ENCODE measurements around the gene EIF4A2.

Gene EIF4A2

GRCh38 chr3:186814100-186814499 lies 30.7 kb downstream of the EIF4A2 start:
- Histone ChIP-seq H3K4me2 (ENCODE audit: low read depth, low read length, poor library complexity, severe bottlenecking) (no peak overlapping the region), H3F3A (ENCODE audit: low read depth) (no peaks in the 10 kb centered on the region), H3K9ac (ENCODE audit: low read depth, low read length, poor library complexity, severe bottlenecking) (no peak overlapping the region), H3K9me3 (ENCODE audit: insufficient read depth, low read depth, low read length) (no peaks in the 10 kb centered on the region), H3K9me2 (replicated peaks; ENCODE audit: low read depth, low read length) (no peaks in the 10 kb centered on the region), H3K4me1 (ENCODE audit: insufficient read depth, low read length, poor library complexity, severe bottlenecking) (peaks cover 9% of the 10 kb centered on the region), H3K4me3 (ENCODE audit: low read length, poor library complexity, severe bottlenecking) (no peak overlapping the region), H3K27me3 (ENCODE audit: insufficient read depth, low read length, poor library complexity, severe bottlenecking) (no peaks in the 10 kb centered on the region), H2AFZ (ENCODE audit: low read length) (no peak overlapping the region), H3K36me3 (ENCODE audit: insufficient read depth, low read length) (no peaks in the 10 kb centered on the region), H4K20me1 (ENCODE audit: insufficient read depth, low read length, poor library complexity, severe bottlenecking) (no peaks in the 10 kb centered on the region), H3K79me2 (ENCODE audit: insufficient read depth, low read length) (no peaks in the 10 kb centered on the region)
- no peak for TF ChIP-seq CTCF (conservative IDR thresholded peaks at IDR 0.05; ENCODE audit: low read length)
- TF ChIP-seq EZH2phosphoT487 (IDR thresholded peaks at IDR 0.05; ENCODE audit: borderline replicate concordance) = no peak

DNA sequence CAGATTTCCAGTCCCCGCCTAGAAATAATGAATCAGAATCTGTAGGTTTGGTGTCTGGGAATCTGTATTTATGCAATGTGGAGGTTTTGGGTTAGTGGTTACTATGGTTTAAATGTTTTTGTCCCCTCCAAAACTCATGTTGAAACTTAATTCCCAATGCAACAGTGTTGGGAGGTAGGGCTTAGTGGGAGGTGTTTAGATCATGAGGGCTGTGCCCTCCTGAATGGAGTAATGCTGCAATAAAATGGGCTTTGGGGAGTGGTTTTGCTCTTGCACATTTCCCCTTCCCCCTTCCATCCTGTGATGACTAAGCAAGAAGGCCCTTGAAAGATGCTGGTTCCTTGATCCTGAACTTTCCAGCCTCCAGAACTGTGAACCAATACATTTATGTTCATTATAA lies 32.1 kb downstream of the EIF4A2 start:
- peaks cover 9% of the 10 kb centered on the region for H3K4me1 ChIP-seq (ENCODE audit: insufficient read depth, low read length, poor library complexity, severe bottlenecking)
- H3K4me3 ChIP-seq (ENCODE audit: low read length, poor library complexity, severe bottlenecking) = no peak overlapping the region
- H3K9me3 ChIP-seq (ENCODE audit: insufficient read depth, low read depth, low read length) = no peaks in the 10 kb centered on the region
- H3K79me2 ChIP-seq (ENCODE audit: insufficient read depth, low read length) = no peaks in the 10 kb centered on the region
- no peaks in the 10 kb centered on the region for H3K36me3 ChIP-seq (ENCODE audit: insufficient read depth, low read length)
- no peak overlapping the region for H3K4me2 ChIP-seq (ENCODE audit: low read depth, low read length, poor library complexity, severe bottlenecking)
- H3K9ac ChIP-seq (ENCODE audit: low read depth, low read length, poor library complexity, severe bottlenecking) = no peak overlapping the region
- H4K20me1 ChIP-seq (ENCODE audit: insufficient read depth, low read length, poor library complexity, severe bottlenecking) = no peaks in the 10 kb centered on the region
- H3F3A ChIP-seq (ENCODE audit: low read depth) = no peaks in the 10 kb centered on the region
- no peaks in the 10 kb centered on the region for H3K9me2 ChIP-seq (replicated peaks; ENCODE audit: low read depth, low read length)
- peak overlapping the region; percentile 47; the same call in 1 of the 2 replicates for H2AFZ ChIP-seq (ENCODE audit: low read length)
- no peaks in the 10 kb centered on the region for H3K27me3 ChIP-seq (ENCODE audit: insufficient read depth, low read length, poor library complexity, severe bottlenecking)
- TF ChIP-seq CTCF (conservative IDR thresholded peaks at IDR 0.05; ENCODE audit: low read length) = no peak
- no peak for TF ChIP-seq EZH2phosphoT487 (IDR thresholded peaks at IDR 0.05; ENCODE audit: borderline replicate concordance)

DNA sequence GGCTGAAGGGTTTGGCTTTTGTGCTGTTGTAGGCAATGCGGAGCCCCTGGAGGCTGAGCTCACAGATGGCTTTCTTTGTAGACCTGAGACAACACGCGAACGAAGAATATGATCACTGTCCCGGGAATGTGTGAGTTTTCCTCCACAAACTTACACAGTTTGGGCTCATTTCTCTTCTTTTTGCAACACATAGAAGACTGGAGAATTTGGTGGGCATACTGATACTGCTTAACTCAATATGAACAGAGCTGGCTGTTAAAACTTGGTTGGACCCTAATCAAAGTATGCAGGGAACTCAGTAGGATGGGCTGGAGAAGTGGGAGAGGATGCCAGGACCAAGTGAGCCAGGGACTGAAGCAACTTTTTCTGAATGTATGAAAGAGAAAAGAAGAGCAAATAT lies 35.1 kb downstream of the EIF4A2 start:
- no peak overlapping the region for H3K4me3 ChIP-seq (ENCODE audit: low read length, poor library complexity, severe bottlenecking)
- peaks cover 9% of the 10 kb centered on the region for H3K4me1 ChIP-seq (ENCODE audit: insufficient read depth, low read length, poor library complexity, severe bottlenecking)
- no peak overlapping the region for H3K4me2 ChIP-seq (ENCODE audit: low read depth, low read length, poor library complexity, severe bottlenecking)
- no peaks in the 10 kb centered on the region for H3K79me2 ChIP-seq (ENCODE audit: insufficient read depth, low read length)
- H4K20me1 ChIP-seq (ENCODE audit: insufficient read depth, low read length, poor library complexity, severe bottlenecking) = no peaks in the 10 kb centered on the region
- H3K27me3 ChIP-seq (ENCODE audit: insufficient read depth, low read length, poor library complexity, severe bottlenecking) = no peaks in the 10 kb centered on the region
- no peaks in the 10 kb centered on the region for H3K36me3 ChIP-seq (ENCODE audit: insufficient read depth, low read length)
- no peak overlapping the region for H3K9ac ChIP-seq (ENCODE audit: low read depth, low read length, poor library complexity, severe bottlenecking)
- no peaks in the 10 kb centered on the region for H3K9me2 ChIP-seq (replicated peaks; ENCODE audit: low read depth, low read length)
- H3F3A ChIP-seq (ENCODE audit: low read depth) = no peaks in the 10 kb centered on the region
- no peaks in the 10 kb centered on the region for H3K9me3 ChIP-seq (ENCODE audit: insufficient read depth, low read depth, low read length)
- H2AFZ ChIP-seq (ENCODE audit: low read length) = no peak overlapping the region
- TF ChIP-seq CTCF (conservative IDR thresholded peaks at IDR 0.05; ENCODE audit: low read length) = no peak
- TF ChIP-seq EZH2phosphoT487 (IDR thresholded peaks at IDR 0.05; ENCODE audit: borderline replicate concordance) = no peak
